Liver (tissue), 9 donors: ENCODE results near the gene TMEM164. TPM values are rescaled to one million over a fixed set of nuclear protein-coding genes. Genes with fewer than 3 reads are reported as not detected.

Source experiments
- DNase-seq: peaks from one replicate; pipeline ENCODE4 v3.0.0-alpha.2; 2017; ENCODE audit warnings: low spot score
- H3K27ac ChIP-seq, 2 donors: one replicate each; pipeline ENCODE4 v1.7.0; 2013; ENCODE audit warnings: inconsistent platforms in 2 of 2, low read length in 2 of 2, control low read depth in 1 of 2, low read depth in 1 of 2, mild to moderate bottlenecking in 1 of 2
- H3K27me3 ChIP-seq, 4 donors: one replicate each; pipeline versions ENCODE4 v1.6.1 to v1.7.0; 2013; ENCODE audit warnings: low read length in 3 of 4, inconsistent platforms in 1 of 4, mild to moderate bottlenecking in 1 of 4, moderate library complexity in 1 of 4; ENCODE audit not compliant: control insufficient read depth in 4 of 4, insufficient read depth in 4 of 4
- H3K36me3 ChIP-seq, 4 donors: one replicate each; pipeline versions ENCODE4 v1.6.1 to v1.7.0; 2013; ENCODE audit warnings: low read length in 3 of 4, mild to moderate bottlenecking in 3 of 4, low read depth in 1 of 4, moderate library complexity in 1 of 4; ENCODE audit not compliant: control insufficient read depth in 4 of 4, insufficient read depth in 3 of 4
- H3K4me1 ChIP-seq, 4 donors: one replicate each; pipeline versions ENCODE4 v1.6.1 to v1.7.0; 2013; ENCODE audit warnings: low read length in 3 of 4, mild to moderate bottlenecking in 3 of 4, moderate library complexity in 1 of 4; ENCODE audit not compliant: control insufficient read depth in 4 of 4, insufficient read depth in 4 of 4
- H3K4me3 ChIP-seq, 3 donors: one replicate each; pipeline versions ENCODE4 v1.6.1 to v1.7.0; 2013; ENCODE audit warnings: low read length in 3 of 3, control low read depth in 1 of 3, low read depth in 1 of 3, mild to moderate bottlenecking in 1 of 3
- H3K9ac ChIP-seq, 2 donors: one replicate each; pipeline ENCODE4 v1.7.0; 2013; ENCODE audit warnings: low read length in 2 of 2, mild to moderate bottlenecking in 2 of 2, moderate library complexity in 2 of 2, control low read depth in 1 of 2, low read depth in 1 of 2
- H3K9me3 ChIP-seq, 4 donors: one replicate each; pipeline versions ENCODE4 v1.6.1 to v1.7.0; 2013; ENCODE audit warnings: low read length in 3 of 4; ENCODE audit not compliant: control insufficient read depth in 4 of 4
- ATF3 ChIP-seq: IDR thresholded peaks from 2 replicates; pipeline ENCODE4 v1.6.1; 2016; ENCODE audit warnings: antibody characterized with exemption
- CTCF ChIP-seq: fragments of 150-350 bp; IDR thresholded peaks from 2 replicates; pipeline ENCODE4 v1.5.1; 2017; ENCODE audit warnings: improper control_type of control experiment, low read depth, low read length; ENCODE audit not compliant: missing input control
- EGR1 ChIP-seq, 2 donors: IDR thresholded peaks; 2 replicates each; pipeline ENCODE4 v1.6.1; 2016 to 2018; ENCODE audit warnings: antibody characterized with exemption in 2 of 2, low read depth in 2 of 2
- FOXA2 ChIP-seq: IDR thresholded peaks from 2 replicates; pipeline ENCODE4 v1.6.1; 2016; ENCODE audit warnings: antibody characterized with exemption
- GABPA ChIP-seq, 2 donors: IDR thresholded peaks in 1 of 2; conservative IDR thresholded peaks in 1 of 2; 2 replicates each; pipeline ENCODE4 v1.6.1; 2016; ENCODE audit warnings: antibody characterized with exemption in 2 of 2, mild to moderate bottlenecking in 1 of 2, moderate library complexity in 1 of 2
- HNF4G ChIP-seq: IDR thresholded peaks from 2 replicates; pipeline ENCODE4 v1.6.1; 2016; ENCODE audit warnings: antibody characterized with exemption
- JUND ChIP-seq, 2 donors: IDR thresholded peaks; 2 replicates each; pipeline ENCODE4 v1.6.1; 2016; ENCODE audit warnings: antibody characterized with exemption in 2 of 2
- MAX ChIP-seq: IDR thresholded peaks from 2 replicates; pipeline ENCODE4 v1.6.1; 2016; ENCODE audit warnings: antibody characterized with exemption
- REST ChIP-seq: IDR thresholded peaks from 2 replicates; pipeline ENCODE4 v1.6.1; 2016; ENCODE audit warnings: antibody characterized with exemption, mild to moderate bottlenecking
- TAF1 ChIP-seq: conservative IDR thresholded peaks from 2 replicates; pipeline ENCODE4 v1.6.1; 2016; ENCODE audit warnings: antibody characterized with exemption, mild to moderate bottlenecking
- YY1 ChIP-seq: IDR thresholded peaks from 2 replicates; pipeline ENCODE4 v1.6.1; 2016; ENCODE audit warnings: antibody characterized with exemption, mild to moderate bottlenecking
- ZBTB33 ChIP-seq: IDR thresholded peaks from 2 replicates; pipeline ENCODE4 v1.6.1; 2016; ENCODE audit warnings: antibody characterized with exemption
- WGBS: extraction: QIAGEN DNeasy Blood & Tissue Kit; methylation state at CpG from one replicate; pipeline ENCODE4 v1.1.7; 2013; 5-methylcytosine and 5-hydroxymethylcytosine counted together
- polyA plus RNA-seq, 2 donors: library from polyadenylated mRNA; stranded (reverse) in 1 of 2; unstranded in 1 of 2; fragments of 200-250 nt in 1 of 2; fragments of >200 nt in 1 of 2; fragmentation: Nextera tagmentation in 1 of 2; extraction: Ambion mirVana in 1 of 2; gene quantifications; one replicate each; pipeline versions ENCODE4 v1.2.1 to v1.2.3, GENCODE V29; 2013 to 2015
- total RNA-seq, 2 donors: library from RNA; depleted of rRNA; stranded (reverse); fragments of >200 nt; gene quantifications; one replicate each; pipeline ENCODE4 v1.2.3, GENCODE V29; 2014
- donor health status: healthy.
- donor health status: healthy.
- donor health status: healthy.
- donor health status: healthy.
- donor health status: healthy.

Gene TMEM164
- total and polyA plus RNA-seq, 4 donors = 0.40 to 8.5 (median 2.9) TPM

- WGBS = 97% methylated on average over 3 of the region's 3 CpGs
- peaks cover 0 to 5% (median 1%) of the 10 kb centered on the region in 4 donors for H3K36me3 ChIP-seq
- H3K27ac ChIP-seq = no peak overlapping the region
These were observed 198.9 kb downstream of the TMEM164 start for GRCh38 chrX:110201799-110202198.

More at GRCh38 chrX:110201799-110202198, 198.9 kb downstream of the TMEM164 start:
- Histone ChIP-seq H3K9me3 (no peaks in the 10 kb centered on the region), H3K4me3 (no peak overlapping the region), H3K9ac (no peak overlapping the region), H3K27me3 (peaks cover 0 to 3% (median 0%) of the 10 kb centered on the region in 4 donors), H3K4me1 (no peaks in the 10 kb centered on the region)
- DNase-seq = no peak
- no peak for TF ChIP-seq YY1
- TF ChIP-seq HNF4G = no peak
- no peak for TF ChIP-seq ZBTB33
- no peak for TF ChIP-seq TAF1
- no peak for TF ChIP-seq EGR1 (IDR thresholded peaks at IDR 0.05; ENCODE audit: low read depth in 2 of 2)
- no peak for TF ChIP-seq ATF3
- TF ChIP-seq JUND (IDR thresholded peaks at IDR 0.05) = no peak
- TF ChIP-seq GABPA (IDR thresholded peaks at IDR 0.05 in 1 of 2, conservative IDR thresholded peaks at IDR 0.05 in 1 of 2) = no peak
- no peak for TF ChIP-seq MAX
- TF ChIP-seq FOXA2 = no peak
- no peak for TF ChIP-seq CTCF
- no peak for TF ChIP-seq REST
